Pancreas (tissue), 10 donors: ENCODE results near the gene HSPB2. TPM values are rescaled to one million over a fixed set of nuclear protein-coding genes. Genes with fewer than 3 reads are reported as not detected.
"Not testable (repeated sequence)": the region's sequence is repeated elsewhere in the genome, so short reads cannot be mapped to it uniquely, and the experiment has no call there.

Experiments used
- ATAC-seq, 4 donors: fragments of 200-7000 bp; cut with Tn5 transposase; one replicate each; pipeline versions ENCODE4 v1.8.0 to v1.9.1; 2020; ENCODE audit warnings: mild to moderate bottlenecking in 4 of 4, moderate library complexity in 4 of 4
- DNase-seq, 6 donors: peaks; one replicate each; pipeline ENCODE4 v3.0.0-alpha.2; 2020
- FAIRE-seq: peaks from 2 replicates; lab custom pipeline; 2012; peaks lifted over from hg19 to GRCh38; lab: Jason Lieb, UNC
- H3K27ac ChIP-seq, 4 donors: fragments of 200-600 bp; sonication (generic); 1 replicate in 3 of 4; 2 replicates in 1 of 4; pipeline versions ENCODE4 v1.5.0 to v1.8.0; 2020
- H3K27me3 ChIP-seq, 4 donors: fragments of 200-600 bp; one replicate each; pipeline ENCODE4 v1.8.0; 2021
- H3K36me3 ChIP-seq, 3 donors: fragments of 200-600 bp; sonication (generic) in 1 of 3; one replicate each; pipeline versions ENCODE4 v1.5.0 to v1.8.0; 2020 to 2021
- H3K4me1 ChIP-seq, 3 donors: fragments of 200-600 bp; one replicate each; pipeline ENCODE4 v1.8.0; 2021
- H3K4me3 ChIP-seq, 4 donors: fragments of 200-600 bp; sonication (generic) in 2 of 4; one replicate each; pipeline versions ENCODE4 v1.5.0 to v1.8.0; 2020 to 2021
- H3K9me3 ChIP-seq, 4 donors: fragments of 200-600 bp; one replicate each; pipeline ENCODE4 v1.8.0; 2021
- WGBS, 2 donors: extraction: QIAGEN DNeasy Blood & Tissue Kit; methylation state at CpG; one replicate each; pipeline ENCODE4 v1.1.7; 2013; 5-methylcytosine and 5-hydroxymethylcytosine counted together
- intact Hi-C, 3 donors: fragments of 100-400 bp; cut with DNase I; formaldehyde crosslinking; loops; one replicate each; pipeline versions ENCODE4 v1.11.1 to v1.14.2; 2022
- polyA plus RNA-seq, 2 donors: library from polyadenylated mRNA; stranded (reverse); fragments of 200-250 nt; gene quantifications; one replicate each; pipeline ENCODE4 v1.2.3, GENCODE V29; 2013
- total RNA-seq, 6 donors: library from RNA; stranded (reverse); fragmentation: NEBNext Ultra II Directional in 4 of 6; extraction: Animal tissue kit (Norgen Biotek cat#: 25700) in 4 of 6; gene quantifications; one replicate each; pipeline versions ENCODE4 v1.2.1 to v1.2.4, GENCODE V29; 2021 to 2023
- TF ChIP-seq, protein P1 (sequence below), 4 donors: fragments of 200-600 bp; sonication (generic) in 3 of 4; IDR thresholded peaks; one replicate each; pipeline versions ENCODE4 v1.5.0 to v1.8.0; 2021; ENCODE audit warnings: antibody characterized with exemption in 4 of 4
- donor health status: healthy with polysubstance abuse.
- donor health status: DM: no; HTN: no; CAD: no; lungs with moderate emphysema.
- donor health status: DM: no; HTN: no; CAD: no.
- donor health status: control.
- donor health status: control.
- donor health status: Bipolar disorder and iron deficiency.
- donor health status: DM: yes; HTN: yes; CAD: no.
- donor health status: DM: no; HTN: no; CAD: no.
- donor health status: DM: no; HTN: no; CAD: no.
- donor health status: DM: yes; HTN: yes; CAD: no.

HSPB2 gene
- total and polyA plus RNA-seq, 8 donors: 0.32 to 1.5 (median 0.78) TPM; not detected in 1

DNA sequence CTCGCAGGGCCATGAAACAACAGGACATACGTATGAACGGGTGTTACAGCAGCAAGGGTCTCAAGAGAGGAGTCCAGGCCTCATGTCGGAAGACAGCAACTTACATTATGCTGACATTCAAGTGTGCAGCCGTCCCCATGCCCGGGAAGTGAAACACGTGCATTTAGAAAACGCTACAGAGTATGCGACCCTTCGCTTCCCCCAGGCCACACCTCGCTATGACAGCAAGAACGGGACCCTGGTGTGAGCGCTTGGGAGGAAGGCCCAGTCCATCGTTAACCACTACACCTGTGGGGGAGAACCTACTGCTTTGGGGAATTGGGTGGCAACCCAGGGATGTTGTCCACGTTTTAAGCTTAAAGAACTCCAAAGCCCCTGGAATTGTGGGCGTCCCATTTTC is 13.4 kb downstream of the HSPB2 start:
- peak in 2 of 6 donors; percentile 33 to 47 for DNase-seq
- peaks cover 24 to 39% (median 37%) of the 10 kb centered on the region in 3 donors for H3K4me1 ChIP-seq
- H3K4me3 ChIP-seq: peak overlapping the region in 1 of 4 donors; percentile 25

DNA sequence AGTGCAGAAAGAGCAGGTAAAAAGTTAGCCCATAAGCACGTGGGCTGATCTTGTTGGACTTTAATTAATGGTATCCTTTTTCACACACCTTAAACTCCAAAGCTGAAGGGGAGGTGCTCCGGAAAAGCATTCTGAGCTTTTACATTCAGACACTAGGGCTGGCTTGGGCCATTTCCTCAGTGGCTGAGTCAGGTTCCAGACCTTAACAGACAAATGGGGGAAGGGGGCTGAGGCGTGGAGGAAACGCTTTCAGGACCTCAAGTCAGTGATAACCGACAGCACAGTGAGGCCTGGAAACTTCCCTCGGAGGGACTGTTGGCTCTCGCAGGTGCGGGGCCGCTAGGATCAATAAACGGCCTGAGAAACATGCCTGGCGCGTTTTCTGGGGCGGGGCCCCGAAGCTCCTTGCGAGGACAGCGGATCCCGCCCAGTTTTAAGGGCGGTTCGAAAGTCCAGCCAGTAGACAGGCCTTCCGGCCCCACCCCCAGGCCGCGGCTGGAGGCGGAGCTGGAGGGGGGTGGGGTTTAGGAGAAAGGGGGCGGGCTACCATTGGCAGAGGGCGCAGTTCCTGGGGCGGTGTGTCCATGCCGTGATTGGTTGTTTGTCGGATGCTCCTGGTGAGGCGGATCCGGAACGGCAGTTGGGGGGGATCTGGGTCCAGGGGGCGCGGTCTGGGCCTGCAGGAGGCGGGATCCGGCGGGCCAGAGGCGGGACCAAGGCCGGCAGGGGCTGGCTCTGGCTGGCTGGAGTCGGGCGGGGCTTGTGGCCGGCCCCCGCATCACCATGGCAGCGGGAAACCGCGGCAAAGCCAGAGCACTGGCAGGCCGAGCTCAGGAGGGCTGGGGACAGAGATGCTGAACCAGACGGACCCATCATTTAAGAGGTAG is 14.2 kb downstream of the HSPB2 start:
- intact Hi-C loops: loop anchor here in 1 of 3 donors (5.0 kb wide), 1 partner anchor 56 kb away; no protein-coding TSS in a partner anchor
- Histone ChIP-seq H3K27ac (peak overlapping the region; percentile 61 to 91 (median 82)), H3K9me3 (no peaks in the 10 kb centered on the region), H3K4me1 (peaks cover 24 to 39% (median 37%) of the 10 kb centered on the region in 3 donors), H3K27me3 (no peaks in the 10 kb centered on the region), H3K36me3 (no peaks in the 10 kb centered on the region), H3K4me3 (peak overlapping the region in 2 of 4 donors; percentile 15 to 32)
- FAIRE-seq (no peak), ATAC-seq (peak; percentile 91 to 95 (median 92)), DNase-seq (peak; percentile 97 to 98 (median 98))
- TF ChIP-seq, protein P1, sequence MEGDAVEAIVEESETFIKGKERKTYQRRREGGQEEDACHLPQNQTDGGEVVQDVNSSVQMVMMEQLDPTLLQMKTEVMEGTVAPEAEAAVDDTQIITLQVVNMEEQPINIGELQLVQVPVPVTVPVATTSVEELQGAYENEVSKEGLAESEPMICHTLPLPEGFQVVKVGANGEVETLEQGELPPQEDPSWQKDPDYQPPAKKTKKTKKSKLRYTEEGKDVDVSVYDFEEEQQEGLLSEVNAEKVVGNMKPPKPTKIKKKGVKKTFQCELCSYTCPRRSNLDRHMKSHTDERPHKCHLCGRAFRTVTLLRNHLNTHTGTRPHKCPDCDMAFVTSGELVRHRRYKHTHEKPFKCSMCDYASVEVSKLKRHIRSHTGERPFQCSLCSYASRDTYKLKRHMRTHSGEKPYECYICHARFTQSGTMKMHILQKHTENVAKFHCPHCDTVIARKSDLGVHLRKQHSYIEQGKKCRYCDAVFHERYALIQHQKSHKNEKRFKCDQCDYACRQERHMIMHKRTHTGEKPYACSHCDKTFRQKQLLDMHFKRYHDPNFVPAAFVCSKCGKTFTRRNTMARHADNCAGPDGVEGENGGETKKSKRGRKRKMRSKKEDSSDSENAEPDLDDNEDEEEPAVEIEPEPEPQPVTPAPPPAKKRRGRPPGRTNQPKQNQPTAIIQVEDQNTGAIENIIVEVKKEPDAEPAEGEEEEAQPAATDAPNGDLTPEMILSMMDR (IDR thresholded peaks at IDR 0.05): no peak
- WGBS, 2 donors: 0 to 1% methylated on average over 44 to 47 of the region's 47 CpGs

More for the DNA sequence above, 13.4 kb downstream of the HSPB2 start:
- no peak for FAIRE-seq
- H3K27me3 ChIP-seq: no peaks in the 10 kb centered on the region
- H3K27ac ChIP-seq: peak overlapping the region; percentile 61 to 91 (median 82)
- 90 to 91% methylated on average over 16 of the region's 16 CpGs for WGBS, 2 donors
- intact Hi-C loops: loop anchor here in 1 of 3 donors (5.0 kb wide), 1 partner anchor 56 kb away; no protein-coding TSS in a partner anchor
- no peaks in the 10 kb centered on the region for H3K36me3 ChIP-seq
- TF ChIP-seq, protein P1 (IDR thresholded peaks at IDR 0.05): no peak
- no peaks in the 10 kb centered on the region for H3K9me3 ChIP-seq
- no peak for ATAC-seq

DNA sequence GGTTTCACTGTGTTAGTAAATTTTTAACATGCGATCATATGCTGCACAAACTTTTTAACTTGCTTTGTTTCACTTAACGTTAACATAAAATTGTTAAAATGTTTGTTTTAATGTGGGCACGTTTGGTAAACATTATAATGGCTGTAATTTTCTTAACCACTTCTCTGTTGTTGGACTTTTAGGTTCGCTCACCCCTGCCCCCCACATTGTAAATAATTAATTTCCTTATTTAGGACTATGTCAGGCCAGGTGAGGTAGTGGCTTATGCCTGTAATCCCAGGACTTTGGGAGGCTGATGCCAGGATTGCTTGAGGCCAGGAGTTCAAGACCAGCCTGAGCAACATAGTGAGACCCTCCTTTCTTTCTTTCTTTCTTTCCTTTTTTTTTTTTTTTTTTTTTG is 17.9 kb downstream of the HSPB2 start:
- Histone ChIP-seq H3K9me3 (no peaks in the 10 kb centered on the region), H3K36me3 (no peaks in the 10 kb centered on the region), H3K4me3 (no peak overlapping the region), H3K27me3 (no peaks in the 10 kb centered on the region), H3K27ac (no peak overlapping the region), H3K4me1 (peaks cover 7 to 16% (median 9%) of the 10 kb centered on the region in 3 donors)
- no peak for FAIRE-seq
- no peak for ATAC-seq
- TF ChIP-seq, protein P1 (IDR thresholded peaks at IDR 0.05): no peak
- intact Hi-C loops: loop anchor here in 1 of 3 donors (10.0 kb wide), 1 partner anchor 54 kb away; no protein-coding TSS in a partner anchor
- DNase-seq: no peak
- WGBS, 2 donors: 33 to 36% methylated on average over 4 of the region's 4 CpGs

DNA sequence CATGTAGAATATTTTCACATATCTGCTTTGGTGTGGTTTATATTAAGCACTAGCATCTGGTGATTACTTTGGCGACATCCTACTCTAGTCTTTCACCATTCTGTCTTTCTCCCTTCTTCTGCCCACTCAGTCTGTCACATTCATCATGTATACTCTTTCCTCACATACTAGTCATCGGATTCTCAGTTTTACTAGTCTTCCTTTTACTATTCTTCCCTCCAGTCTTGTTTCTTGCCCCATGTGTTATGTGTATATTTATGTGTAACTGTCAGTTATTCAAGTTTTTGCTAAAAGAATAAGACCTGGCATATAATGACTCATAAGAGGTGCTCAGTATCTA is 20.0 kb downstream of the HSPB2 start:
- DNase-seq (no peak), FAIRE-seq (no peak), ATAC-seq (no peak)
- TF ChIP-seq, protein P1 (IDR thresholded peaks at IDR 0.05): no peak
- H3K36me3 ChIP-seq: no peaks in the 10 kb centered on the region
- H3K4me1 ChIP-seq: peaks cover 0 to 12% (median 5%) of the 10 kb centered on the region in 3 donors
- H3K27ac ChIP-seq: no peak overlapping the region
- no peak overlapping the region for H3K4me3 ChIP-seq
- H3K27me3 ChIP-seq: no peaks in the 10 kb centered on the region
- 67 to 84% methylated on average over 2 of the region's 2 CpGs for WGBS, 2 donors
- no peaks in the 10 kb centered on the region for H3K9me3 ChIP-seq
- intact Hi-C loops: loop anchor here in 1 of 3 donors (10.0 kb wide), 1 partner anchor 52 kb away; no protein-coding TSS in a partner anchor

DNA sequence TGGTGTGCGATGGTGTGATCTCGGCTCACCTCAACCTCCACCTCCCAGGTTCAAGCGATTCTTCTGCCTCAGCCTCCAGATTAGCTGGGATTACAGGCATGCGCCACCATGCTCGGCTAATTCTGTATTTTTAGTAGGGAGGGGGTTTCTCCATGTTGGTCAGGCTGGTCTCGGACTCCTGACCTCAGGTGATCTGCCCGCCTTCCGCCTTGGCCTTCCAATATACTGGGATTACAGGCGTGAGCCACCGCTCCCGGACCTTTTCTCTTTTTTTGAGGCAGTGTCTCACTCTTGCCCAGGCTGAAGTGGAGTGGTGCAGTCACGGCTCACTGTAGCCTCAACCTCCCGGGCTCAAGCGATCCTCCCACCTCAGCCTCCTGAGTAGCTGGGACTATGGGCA is 20.6 kb downstream of the HSPB2 start:
- not testable (repeated sequence) for H3K4me3 ChIP-seq, H3K27me3 ChIP-seq, DNase-seq, H3K9me3 ChIP-seq, ATAC-seq, FAIRE-seq, H3K27ac ChIP-seq, H3K36me3 ChIP-seq
- intact Hi-C loops: loop anchor here in 1 of 3 donors (10.0 kb wide), 1 partner anchor 52 kb away; no protein-coding TSS in a partner anchor
- 89 to 93% methylated on average over 14 of the region's 14 CpGs for WGBS, 2 donors
- peaks cover 0 to 11% (median 5%) of the 10 kb centered on the region in 3 donors for H3K4me1 ChIP-seq
